K562 (cell line): Measurements from ENCODE around the gene SLC12A3. TPM values are rescaled to one million over a fixed set of nuclear protein-coding genes. Genes with fewer than 3 reads are reported as not detected.

Experiments
- CEBPG ChIP-seq, 3 experiments: fragments of 200-800 bp in 1 of 3; sonication (Bioruptor generic) in 1 of 3; sonication (generic) in 1 of 3; formaldehyde crosslinking in 1 of 3; IDR thresholded peaks in 2 of 3; conservative IDR thresholded peaks in 1 of 3; 2 replicates each; pipeline versions ENCODE4 v1.6.1 to v1.8.0; 2016 to 2022; ENCODE audit warnings: missing compliant biosample characterization in 2 of 3, missing genetic modification characterization in 2 of 3, mild to moderate bottlenecking in 1 of 3, missing genetic modification reagents in 1 of 3
- COPS2 ChIP-seq: fragments of 450-650 bp; conservative IDR thresholded peaks from 2 replicates; pipeline ENCODE4 v1.6.1; 2016; ENCODE audit warnings: mild to moderate bottlenecking, moderate library complexity
- ETS2 ChIP-seq: IDR thresholded peaks from 2 replicates; pipeline ENCODE4 v1.6.1; 2016; ENCODE audit warnings: borderline replicate concordance, missing genetic modification characterization, mild to moderate bottlenecking, moderate library complexity, missing compliant biosample characterization; ENCODE audit not compliant: poor library complexity, severe bottlenecking
- FIP1L1 ChIP-seq: fragments of 200-400 bp; formaldehyde crosslinking; IDR thresholded peaks from 2 replicates; pipeline ENCODE4 v1.6.1; 2018; ENCODE audit warnings: mild to moderate bottlenecking, low read depth, low read length; ENCODE audit not compliant: poor library complexity, severe bottlenecking
- FOXK2 ChIP-seq, 2 experiments: fragments of 450-650 bp; IDR thresholded peaks in 1 of 2; conservative IDR thresholded peaks in 1 of 2; 2 replicates each; pipeline ENCODE4 v1.6.1; 2016; ENCODE audit warnings: low read depth in 2 of 2, mild to moderate bottlenecking in 1 of 2
- MEF2A ChIP-seq: IDR thresholded peaks from 2 replicates; pipeline ENCODE4 v1.6.1; 2011; ENCODE audit warnings: low read depth, mild to moderate bottlenecking, low read length, moderate library complexity; ENCODE audit not compliant: control insufficient read depth
- NBN ChIP-seq: fragments of 450-650 bp; IDR thresholded peaks from 2 replicates; pipeline ENCODE4 v1.6.1; 2016; ENCODE audit warnings: low read depth, mild to moderate bottlenecking
- NFIX ChIP-seq: fragments of 250-450 bp; sonication (Bioruptor Pico); IDR thresholded peaks from 2 replicates; pipeline ENCODE4 v1.4.0; 2020; ENCODE audit warnings: low read depth, mild to moderate bottlenecking, moderate library complexity
- POLR2A ChIP-seq: fragments of 450-650 bp; conservative IDR thresholded peaks from 2 replicates; pipeline ENCODE4 v1.6.1; 2016
- RBM15 ChIP-seq: fragments of 200-400 bp; formaldehyde crosslinking; IDR thresholded peaks from 2 replicates; pipeline ENCODE4 v1.6.1; 2018; ENCODE audit warnings: mild to moderate bottlenecking, low read length, moderate library complexity; ENCODE audit not compliant: insufficient read depth
- SETDB1 ChIP-seq: IDR thresholded peaks from one replicate; pipeline ENCODE4 v1.6.1; 2012; ENCODE audit warnings: low read length, control low read depth, inconsistent platforms
- SLC30A9 ChIP-seq: fragments of 250-450 bp; sonication (Bioruptor Pico); IDR thresholded peaks from 2 replicates; pipeline ENCODE4 v1.8.0; 2022; ENCODE audit warnings: mild to moderate bottlenecking, moderate library complexity
- SMAD3 ChIP-seq: fragments of 450-650 bp; formaldehyde crosslinking; conservative IDR thresholded peaks from 2 replicates; pipeline ENCODE4 v1.4.0; 2020; ENCODE audit warnings: mild to moderate bottlenecking
- SUPT5H ChIP-seq: fragments of 450-650 bp; IDR thresholded peaks from 2 replicates; pipeline ENCODE4 v1.6.1; 2016
- TFAP4 ChIP-seq: sonication (generic); formaldehyde crosslinking; IDR thresholded peaks from 2 replicates; pipeline ENCODE4 v1.8.0; 2022; ENCODE audit warnings: missing genetic modification reagents, mild to moderate bottlenecking, moderate library complexity, borderline replicate concordance
- TFE3 ChIP-seq: fragments of 450-650 bp; formaldehyde crosslinking; IDR thresholded peaks from 2 replicates; pipeline ENCODE4 v1.4.0; 2020; ENCODE audit warnings: mild to moderate bottlenecking, mixed read lengths
- TRIM24 ChIP-seq, 2 experiments: fragments of 450-650 bp; IDR thresholded peaks; 2 replicates each; pipeline ENCODE4 v1.6.1; 2016
- ZKSCAN1 ChIP-seq: fragments of 150-350 bp; IDR thresholded peaks from 2 replicates; pipeline ENCODE4 v1.6.1; 2016; ENCODE audit warnings: low read depth, low read length
- ZNF239 ChIP-seq: fragments of 250-450 bp; sonication (Bioruptor Pico); IDR thresholded peaks from 2 replicates; pipeline ENCODE4 v1.4.0; 2020; ENCODE audit warnings: mild to moderate bottlenecking
- polyA plus RNA-seq, 8 experiments: library from polyadenylated mRNA; depleted of rRNA in 4 of 8; stranded (reverse) in 5 of 8; unstranded in 3 of 8; fragments of >200 nt; fragmentation: Nextera tagmentation in 2 of 8; fragmentation: Illumina TruSeq in 1 of 8; extraction: Ambion mirVana in 2 of 8; extraction: Trizol in 1 of 8; gene quantifications; 2 replicates each; pipeline versions ENCODE4 v1.2.1 to v1.2.3, GENCODE V29; 2011 to 2014; ENCODE audit warnings: inconsistent platforms in 1 of 8, missing spikeins in 1 of 8
- total RNA-seq, 7 experiments: library from RNA; depleted of rRNA in 6 of 7; stranded (reverse); fragments of >200 nt in 6 of 7; fragmentation: Illumina TruSeq in 2 of 7; extraction: Trizol in 2 of 7; gene quantifications; 2 replicates each; pipeline versions ENCODE4 v1.2.1 to v1.2.3, GENCODE V29; 2011 to 2021; ENCODE audit warnings: low replicate concordance in 1 of 7
- TF ChIP-seq, protein P1 (sequence below): fragments of 450-650 bp; IDR thresholded peaks from 2 replicates; pipeline ENCODE4 v1.6.1; 2016; ENCODE audit warnings: antibody characterized with exemption
- TF ChIP-seq, protein P2 (sequence below): fragments of 450-650 bp; conservative IDR thresholded peaks from 2 replicates; pipeline ENCODE4 v1.6.1; 2016; ENCODE audit warnings: missing genetic modification characterization, low read depth, mild to moderate bottlenecking, control low read depth, missing compliant biosample characterization

The SLC12A3 gene
- total and polyA plus RNA-seq, 9 of the 15 experiments (the other 6 are each of a cell fraction or from before 2014, with no cell fraction given): not detected

GRCh38 chr16:56964243-56965148, 99.5 kb downstream of the SLC12A3 start (continued):
- TF ChIP-seq ETS2 (tag): no peak
- TF ChIP-seq SLC30A9 (CRISPR knock-in tag): no peak
- no peak for TF ChIP-seq SMAD3
- TF ChIP-seq, protein P1, sequence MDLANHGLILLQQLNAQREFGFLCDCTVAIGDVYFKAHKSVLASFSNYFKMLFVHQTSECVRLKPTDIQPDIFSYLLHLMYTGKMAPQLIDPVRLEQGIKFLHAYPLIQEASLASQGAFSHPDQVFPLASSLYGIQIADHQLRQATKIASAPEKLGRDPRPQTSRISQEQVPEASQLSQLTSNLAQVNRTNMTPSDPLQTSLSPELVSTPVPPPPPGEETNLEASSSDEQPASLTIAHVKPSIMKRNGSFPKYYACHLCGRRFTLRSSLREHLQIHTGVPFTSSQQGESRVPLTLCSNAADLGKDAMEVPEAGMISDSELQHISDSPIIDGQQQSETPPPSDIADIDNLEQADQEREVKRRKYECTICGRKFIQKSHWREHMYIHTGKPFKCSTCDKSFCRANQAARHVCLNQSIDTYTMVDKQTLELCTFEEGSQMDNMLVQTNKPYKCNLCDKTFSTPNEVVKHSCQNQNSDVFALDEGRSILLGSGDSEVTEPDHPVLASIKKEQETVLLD: no peak
- TF ChIP-seq NBN: 0 out of 2 replicates have a peak, but pooled peaks have one; percentile 53
- TF ChIP-seq FOXK2 (conservative IDR thresholded peaks at IDR 0.05 in 1 of 2, IDR thresholded peaks at IDR 0.05 in 1 of 2; ENCODE audit: low read depth in 2 of 2): no peak
- TF ChIP-seq ZNF239: no peak
- TF ChIP-seq CEBPG (CRISPR knock-in tag; IDR thresholded peaks at IDR 0.05): peak; percentile 92
- peak; percentile 90 to 98 for TF ChIP-seq CEBPG (tag; conservative IDR thresholded peaks at IDR 0.05 in 1 of 2, IDR thresholded peaks at IDR 0.05 in 1 of 2)
- TF ChIP-seq NFIX: no peak
- 0 out of 2 replicates have a peak, but pooled peaks have one; percentile 59 for TF ChIP-seq TFAP4
- no peak for TF ChIP-seq POLR2A
- TF ChIP-seq FIP1L1: no peak
- no peak for TF ChIP-seq RBM15
- TF ChIP-seq ZKSCAN1: 0 out of 2 replicates have a peak, but pooled peaks have one; percentile 34
- no peak for TF ChIP-seq SETDB1
- TF ChIP-seq SUPT5H: no peak
- TF ChIP-seq TRIM24 (IDR thresholded peaks at IDR 0.05): peak; percentile 88 to 91
- no peak for TF ChIP-seq MEF2A
- no peak for TF ChIP-seq TFE3 (CRISPR knock-in tag)
- TF ChIP-seq COPS2: no peak
- TF ChIP-seq, protein P2, sequence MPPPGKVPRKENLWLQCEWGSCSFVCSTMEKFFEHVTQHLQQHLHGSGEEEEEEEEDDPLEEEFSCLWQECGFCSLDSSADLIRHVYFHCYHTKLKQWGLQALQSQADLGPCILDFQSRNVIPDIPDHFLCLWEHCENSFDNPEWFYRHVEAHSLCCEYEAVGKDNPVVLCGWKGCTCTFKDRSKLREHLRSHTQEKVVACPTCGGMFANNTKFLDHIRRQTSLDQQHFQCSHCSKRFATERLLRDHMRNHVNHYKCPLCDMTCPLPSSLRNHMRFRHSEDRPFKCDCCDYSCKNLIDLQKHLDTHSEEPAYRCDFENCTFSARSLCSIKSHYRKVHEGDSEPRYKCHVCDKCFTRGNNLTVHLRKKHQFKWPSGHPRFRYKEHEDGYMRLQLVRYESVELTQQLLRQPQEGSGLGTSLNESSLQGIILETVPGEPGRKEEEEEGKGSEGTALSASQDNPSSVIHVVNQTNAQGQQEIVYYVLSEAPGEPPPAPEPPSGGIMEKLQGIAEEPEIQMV (tag): no peak
